ENCODE measurements around the gene HDAC5.
"Not testable (repeated sequence)": the region's sequence is repeated elsewhere in the genome, so short reads cannot be mapped to it uniquely, and the experiment has no call there.

The HDAC5 gene

DNA sequence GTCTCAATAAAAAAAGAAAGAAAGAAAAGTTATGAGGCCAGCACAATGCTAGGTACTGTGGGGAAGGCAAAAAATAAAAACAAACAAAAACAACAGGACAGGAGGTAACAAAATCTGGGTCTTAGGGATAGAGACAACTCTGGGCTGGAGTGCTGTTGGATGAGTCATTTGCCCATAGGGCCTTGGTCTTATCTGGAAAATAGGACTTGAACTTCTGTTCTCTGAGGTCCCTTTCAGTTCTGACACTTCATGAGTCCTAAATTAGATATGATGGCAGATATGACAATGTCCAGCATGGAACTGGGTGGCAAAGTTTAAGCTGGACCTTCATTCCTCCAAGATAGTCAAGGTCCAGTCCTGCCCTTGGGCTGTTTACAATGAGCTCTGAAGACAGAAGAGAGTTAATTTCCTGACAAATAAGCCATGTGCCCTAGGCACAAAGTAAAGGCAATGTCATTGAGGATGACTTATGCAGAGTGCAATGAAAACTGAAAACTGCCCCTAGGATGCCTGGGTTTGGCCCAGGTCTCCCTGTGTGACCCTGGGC is 8.9 kb upstream of the HDAC5 start:
- no peak for DNase-seq (ENCODE audit: low spot score)

GRCh38 chr17:44131372-44131771 is 7.9 kb upstream of the HDAC5 start:
- DNase-seq (ENCODE audit: low spot score) = not testable (repeated sequence)

DNA sequence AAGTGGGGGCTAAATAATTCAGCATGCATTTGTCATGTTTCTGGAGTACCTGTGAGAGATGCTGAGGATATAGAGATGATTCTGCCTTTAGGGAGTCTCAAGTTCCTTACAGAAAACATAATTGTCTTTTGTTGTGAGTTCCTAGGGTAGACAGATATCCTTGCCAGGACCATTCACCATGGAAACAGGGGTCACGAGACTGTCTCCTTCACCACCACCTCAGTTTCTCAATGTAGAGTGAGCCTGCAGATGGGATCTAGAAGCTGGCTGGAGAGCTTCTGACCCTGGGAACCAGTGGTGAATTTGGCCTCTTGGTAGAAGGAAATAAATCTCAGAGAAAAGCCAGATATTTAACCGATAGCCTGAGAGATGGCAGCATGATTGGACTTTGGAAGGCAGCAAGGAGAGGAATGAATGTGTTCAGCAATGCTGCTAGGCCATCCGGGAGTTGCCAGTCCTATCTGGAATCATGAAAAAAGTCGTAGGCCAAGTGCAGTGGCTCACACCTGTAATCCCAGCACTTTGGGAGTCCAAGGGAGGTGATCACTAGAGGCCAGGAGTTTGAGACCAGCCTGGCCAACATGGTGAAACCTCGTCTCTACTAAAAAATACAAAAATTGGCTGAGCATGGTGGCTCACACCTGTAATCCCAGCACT is 7.4 kb upstream of the HDAC5 start:
- no peak for DNase-seq (ENCODE audit: low spot score)

DNA sequence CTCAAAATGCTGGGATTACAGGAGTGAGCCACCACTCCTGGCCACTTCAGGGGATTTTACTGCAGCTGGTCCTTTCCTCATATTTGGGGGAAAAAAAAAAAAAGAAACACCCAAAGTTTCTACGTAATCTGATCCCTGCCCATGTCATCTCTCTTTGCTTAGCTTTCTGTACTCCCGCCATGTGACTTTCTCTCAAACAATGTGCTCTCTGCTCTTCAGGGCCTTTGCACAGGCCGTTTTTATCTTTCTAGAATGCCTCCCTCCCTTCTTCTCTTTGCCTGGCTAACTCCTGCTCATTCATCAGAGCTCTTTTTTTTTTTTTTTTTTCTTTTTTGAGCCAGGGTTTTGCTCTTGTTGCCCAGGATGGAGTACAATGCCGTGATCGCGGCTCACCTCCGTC is 4.9 kb upstream of the HDAC5 start:
- DNase-seq (ENCODE audit: low spot score) = no peak

DNA sequence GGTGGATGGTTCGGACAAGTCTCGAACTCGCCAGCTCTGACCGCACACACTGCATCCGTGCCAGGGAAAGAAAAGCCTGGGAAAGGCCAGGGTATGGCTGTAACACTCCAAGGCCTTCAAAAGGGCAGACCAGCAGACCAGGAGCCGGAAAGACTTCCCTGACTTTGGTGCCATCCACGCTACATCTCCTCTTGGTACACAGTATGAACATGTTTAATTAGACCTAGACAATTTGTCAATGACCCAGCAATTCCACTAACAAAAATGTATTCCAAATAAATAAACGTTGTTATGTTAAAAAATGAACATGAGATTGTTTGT is 637 bp upstream of the HDAC5 start:
- DNase-seq (ENCODE audit: low spot score) = no peak

GRCh38 chr17:44122816-44123355 is 555 bp downstream of the HDAC5 start:
- no peak for DNase-seq (ENCODE audit: low spot score)

DNA sequence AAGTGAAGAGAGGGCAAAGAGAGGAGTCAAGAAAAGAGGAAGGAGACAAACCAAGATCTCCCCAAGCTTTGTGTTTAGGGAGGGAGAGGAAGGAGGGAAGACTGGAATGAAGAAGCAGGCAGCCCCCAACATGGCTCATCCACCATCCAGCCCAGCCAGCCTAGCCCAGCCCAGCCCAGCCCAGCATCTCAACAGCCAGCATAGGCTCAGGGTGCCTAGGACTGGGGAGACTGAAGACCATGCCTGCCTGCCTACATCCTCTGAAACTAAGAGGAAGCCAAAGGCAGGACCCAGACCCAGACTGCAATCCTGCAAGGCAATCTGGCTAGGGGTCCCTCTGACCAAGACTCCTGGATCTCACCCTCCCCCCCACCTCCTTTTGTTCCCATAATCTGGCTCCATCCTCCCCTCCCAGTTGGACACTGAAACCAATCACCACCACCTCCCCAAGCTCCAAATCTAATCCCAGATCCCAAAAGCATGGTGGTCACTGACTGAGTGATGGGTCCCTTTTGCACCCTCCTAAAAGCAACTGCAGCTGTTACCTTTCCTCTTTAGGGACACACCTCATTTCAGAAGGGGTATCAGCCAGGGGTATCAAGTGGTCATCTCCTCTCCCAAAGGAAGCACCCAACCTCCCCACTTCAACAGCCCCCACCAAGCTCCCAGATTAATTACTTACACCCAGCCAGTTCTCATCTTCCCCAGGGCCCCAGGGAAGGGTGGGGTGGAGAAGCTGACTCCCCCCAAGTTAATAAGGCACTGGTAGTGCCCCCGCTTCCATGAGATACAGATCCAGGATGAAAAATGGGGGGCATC is 1.2 kb downstream of the HDAC5 start:
- DNase-seq (ENCODE audit: low spot score) = no peak

DNA sequence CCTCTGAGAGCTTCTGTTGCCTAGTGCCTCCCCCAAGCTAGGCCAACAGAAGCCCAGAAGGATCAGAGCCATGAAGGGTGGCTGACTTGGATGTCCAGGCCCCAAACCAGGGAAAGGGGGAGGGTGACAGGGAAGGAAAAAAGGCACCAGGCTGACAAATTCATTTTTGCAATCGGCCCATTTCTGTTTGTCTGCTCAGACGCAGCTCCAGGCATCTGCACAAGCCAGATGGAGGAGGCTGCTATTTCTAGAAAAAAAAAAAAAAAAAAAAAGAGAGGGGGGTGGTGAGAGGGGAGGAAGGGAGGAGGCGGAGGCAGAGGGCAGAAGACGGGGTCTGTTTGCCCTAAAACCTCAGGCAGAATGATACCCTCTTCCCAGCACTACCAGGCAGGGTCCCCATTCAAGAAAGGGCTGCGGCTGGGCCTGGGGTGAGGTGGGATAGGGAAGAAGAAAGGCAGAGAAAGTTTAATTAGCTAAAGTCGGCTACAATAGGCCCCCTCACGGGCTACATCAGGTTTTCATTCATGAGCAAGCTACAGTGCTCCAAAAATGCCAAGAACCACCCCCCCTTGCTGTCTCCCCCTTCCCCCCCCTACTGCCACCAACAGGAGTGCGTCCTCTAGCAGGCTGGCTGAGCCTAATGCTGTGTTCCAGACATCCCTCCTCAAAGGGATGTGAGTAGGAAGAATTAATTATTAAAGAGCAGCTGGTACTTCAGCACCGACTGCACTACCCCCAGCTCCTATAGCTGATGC is 2.4 kb downstream of the HDAC5 start:
- DNase-seq (ENCODE audit: low spot score) = no peak

DNA sequence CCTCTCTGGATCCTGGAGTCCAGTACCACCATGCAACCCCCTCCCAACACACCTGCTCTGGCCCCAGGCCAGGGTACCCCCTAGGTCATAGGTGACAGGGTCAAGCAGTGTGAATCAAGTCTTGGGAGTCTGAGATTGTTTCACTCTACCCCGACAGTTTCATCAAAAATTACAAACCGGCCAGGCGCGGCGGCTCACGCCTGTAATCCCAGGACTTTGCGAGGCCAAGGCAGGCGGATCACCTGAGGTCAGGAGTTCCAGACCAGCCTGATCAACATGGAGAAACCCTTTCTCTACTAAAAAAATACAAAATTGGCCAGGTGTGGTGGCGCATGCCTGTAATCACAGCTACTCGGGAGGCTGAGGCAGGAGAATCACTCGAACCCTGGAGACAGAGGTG is 3.2 kb downstream of the HDAC5 start:
- DNase-seq (ENCODE audit: low spot score) = not testable (repeated sequence)

GRCh38 chr17:44119798-44120197 is 3.6 kb downstream of the HDAC5 start:
- DNase-seq (ENCODE audit: low spot score) = no peak

- no peak for DNase-seq (ENCODE audit: low spot score)
Measured at GRCh38 chr17:44119062-44119461, 4.4 kb downstream of the HDAC5 start.

DNA sequence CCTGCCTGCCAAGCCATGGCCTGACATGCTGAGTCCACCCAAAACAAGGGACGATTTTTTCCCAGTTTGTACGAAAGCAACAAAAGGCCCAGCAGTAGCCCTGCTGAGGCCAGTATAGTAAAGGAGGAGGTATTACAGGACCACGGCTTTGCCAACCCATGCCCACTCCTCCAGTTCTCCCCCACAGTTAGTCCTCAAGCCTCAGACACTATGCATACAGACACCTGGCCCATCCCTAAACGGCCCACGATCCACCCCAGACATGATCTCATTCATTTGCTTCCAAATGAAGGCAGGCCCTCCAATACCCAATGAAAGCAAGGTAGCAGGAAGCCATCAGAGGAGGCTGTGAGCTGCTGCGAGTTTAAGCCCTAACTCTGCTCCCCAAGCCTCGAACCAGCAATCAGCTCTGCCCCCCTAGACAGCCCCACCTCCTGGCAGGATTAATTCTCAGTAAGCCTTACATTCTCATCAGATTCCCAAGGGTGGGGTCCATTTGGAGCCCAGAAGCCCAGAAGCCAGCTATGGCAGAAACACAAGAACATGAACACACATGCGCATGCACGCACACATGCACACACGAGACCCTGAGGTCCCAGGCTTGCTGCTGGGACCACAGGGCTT is 4.9 kb downstream of the HDAC5 start:
- DNase-seq (ENCODE audit: low spot score) = no peak

DNA sequence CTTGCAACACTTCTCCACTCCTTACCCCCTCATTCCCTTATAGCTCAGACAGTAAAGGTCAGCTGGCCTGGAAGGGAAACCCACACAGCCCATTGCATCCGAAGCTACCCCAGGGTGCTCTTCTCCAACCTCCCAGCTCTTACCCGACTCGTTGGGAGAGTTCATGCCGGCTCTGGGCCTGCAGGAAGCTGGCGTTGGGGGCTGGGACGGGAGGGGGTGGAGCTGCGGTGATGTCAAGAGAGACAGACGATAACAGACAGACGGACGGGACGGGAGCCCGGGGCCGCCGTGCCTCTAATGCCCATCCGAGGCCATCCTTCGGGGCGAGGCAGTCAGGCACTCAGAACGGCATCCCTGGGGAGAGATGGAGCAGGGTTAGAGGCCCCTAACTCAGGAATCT is 6.1 kb downstream of the HDAC5 start:
- no peak for DNase-seq (ENCODE audit: low spot score)

- no peak for DNase-seq (ENCODE audit: low spot score)
Measured at GRCh38 chr17:44115585-44116415, 7.6 kb downstream of the HDAC5 start.

- DNase-seq (ENCODE audit: low spot score) = no peak
Measured at GRCh38 chr17:44113868-44114840, 9.3 kb downstream of the HDAC5 start.

GRCh38 chr17:44113382-44113781 is 10.1 kb downstream of the HDAC5 start:
- no peak for DNase-seq (ENCODE audit: low spot score)

DNA sequence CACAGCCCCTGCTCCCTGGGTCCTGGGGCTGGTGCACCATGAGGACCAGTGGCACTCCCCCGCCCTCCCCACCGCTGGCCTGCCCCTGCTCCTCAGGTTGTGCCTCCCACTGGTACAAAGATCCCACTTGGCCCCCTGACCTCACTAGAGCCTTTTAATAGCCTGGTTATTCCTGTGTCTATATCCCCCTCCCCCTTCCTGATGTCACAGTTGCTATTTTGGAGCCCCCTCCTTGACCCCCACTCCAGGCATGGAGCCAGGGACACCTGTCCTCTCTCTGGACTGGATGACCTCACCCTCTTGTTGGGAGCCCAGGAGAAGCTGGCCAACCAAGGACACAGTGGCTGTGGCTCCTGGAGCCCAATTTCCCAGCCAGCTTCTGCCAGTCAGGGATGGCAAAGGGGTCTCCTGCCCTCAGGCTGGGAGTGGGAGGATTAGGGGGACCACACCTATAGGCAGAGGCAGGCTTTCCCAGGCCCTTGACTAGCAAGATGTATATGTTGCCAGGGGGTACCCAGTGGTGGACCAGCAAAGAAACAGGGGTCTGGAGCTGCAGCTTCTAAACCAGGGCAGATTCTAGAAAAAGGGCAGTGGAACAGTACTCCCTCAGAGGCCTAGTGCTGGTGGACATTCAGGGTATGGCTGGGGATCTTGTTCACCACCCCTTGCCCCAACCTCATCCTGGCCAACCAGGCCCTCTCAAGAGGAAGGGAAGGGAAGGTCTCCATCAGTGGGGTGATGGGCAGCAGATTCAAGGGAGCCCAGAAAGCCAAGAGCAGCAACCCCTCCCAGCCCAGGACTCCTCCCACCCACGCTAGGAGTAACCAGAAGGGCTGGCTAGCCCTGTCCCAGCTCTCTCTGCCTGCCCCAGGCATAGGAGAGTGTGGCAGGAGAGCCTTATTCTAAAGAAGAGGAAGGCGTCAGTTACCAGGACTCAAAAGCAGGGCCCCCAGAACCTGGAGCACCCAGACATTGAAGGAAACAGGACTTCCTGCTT is 10.9 kb downstream of the HDAC5 start:
- DNase-seq (ENCODE audit: low spot score) = no peak

DNA sequence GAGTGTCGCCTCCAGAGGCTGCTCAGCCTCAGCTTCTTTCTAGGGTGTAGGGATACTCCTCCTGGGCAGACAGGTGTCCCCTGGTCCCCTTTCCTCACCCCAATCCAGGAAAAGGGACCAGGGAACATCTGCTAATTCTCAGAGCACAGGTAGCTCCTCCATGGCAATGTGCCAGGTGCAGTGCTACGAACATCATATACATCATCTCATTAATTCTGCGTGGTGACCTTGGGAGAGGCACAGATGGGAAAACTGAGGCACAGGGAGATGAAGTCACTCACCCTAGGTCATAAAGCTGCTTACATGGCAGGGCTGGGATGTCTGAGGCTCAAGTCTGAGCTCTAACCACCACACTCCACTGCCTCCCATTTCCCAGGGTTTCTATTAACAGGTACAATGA is 11.7 kb downstream of the HDAC5 start:
- no peak for DNase-seq (ENCODE audit: low spot score)

All from LoVo (cell line).